GM18511 (cell line): Measurements from ENCODE around the gene MYADML2.

Experiments used
- ATAC-seq: cut with Tn5 transposase; IDR thresholded peaks from one replicate; pipeline ENCODE4 v1.9.1; 2021; ENCODE audit warnings: mild to moderate bottlenecking, moderate library complexity; ENCODE audit not compliant: unreplicated experiment

MYADML2 gene

GRCh38 chr17:81926451-81927151 is 20.4 kb downstream of the MYADML2 start:
- peak; percentile 32 for ATAC-seq

- ATAC-seq: no peak
Measured at GRCh38 chr17:81925860-81926450, 21.1 kb downstream of the MYADML2 start.

GRCh38 chr17:81924557-81925532 is 22.2 kb downstream of the MYADML2 start:
- ATAC-seq: no peak

- ATAC-seq: no peak
Measured at GRCh38 chr17:81923302-81924260, 23.5 kb downstream of the MYADML2 start.

- no peak for ATAC-seq
Measured at GRCh38 chr17:81922566-81923301, 24.3 kb downstream of the MYADML2 start.

GRCh38 chr17:81921996-81922565 is 25.0 kb downstream of the MYADML2 start:
- no peak for ATAC-seq

- no peak for ATAC-seq
Measured at GRCh38 chr17:81921537-81921862, 25.5 kb downstream of the MYADML2 start.

- ATAC-seq: no peak
Measured at GRCh38 chr17:81920612-81921536, 26.2 kb downstream of the MYADML2 start.

GRCh38 chr17:81918832-81919545 is 28.0 kb downstream of the MYADML2 start:
- ATAC-seq: no peak

GRCh38 chr17:81918333-81918669 is 28.7 kb downstream of the MYADML2 start:
- ATAC-seq: peak; percentile 24

- ATAC-seq: peak; percentile 77
Measured at GRCh38 chr17:81917565-81918332, 29.3 kb downstream of the MYADML2 start, which contains the start of gene SIRT7. Gene SIRT7 (minus strand): TSS chr17:81918176. CDS start chr17:81918131, 45 bp downstream.

- ATAC-seq: no peak
Measured at GRCh38 chr17:81916234-81917001, 30.6 kb downstream of the MYADML2 start.

GRCh38 chr17:81915331-81915730 is 31.7 kb downstream of the MYADML2 start:
- no peak for ATAC-seq

GRCh38 chr17:81914103-81914850 is 32.8 kb downstream of the MYADML2 start:
- no peak for ATAC-seq

- no peak for ATAC-seq
Measured at GRCh38 chr17:81913394-81914102, 33.5 kb downstream of the MYADML2 start.
